HG03025 (cell line): ENCODE results near the gene U2AF1L4.

Experiments used
- ATAC-seq: cut with Tn5 transposase; IDR thresholded peaks from one replicate; pipeline ENCODE4 v1.9.1; 2021; ENCODE audit warnings: mild to moderate bottlenecking, moderate library complexity; ENCODE audit not compliant: unreplicated experiment, low FRiP score

Gene U2AF1L4

GRCh38 chr19:35743640-35744429, 1.4 kb downstream of the U2AF1L4 start:
- ATAC-seq = no peak

GRCh38 chr19:35742121-35742724, 3.0 kb downstream of the U2AF1L4 start, which contains the start of gene IGFLR1:
Gene IGFLR1 (minus strand): TSS chr19:35742452. CDS start chr19:35741180, 1,272 bp downstream.
- no peak for ATAC-seq

GRCh38 chr19:35741203-35741515, 4.1 kb downstream of the U2AF1L4 start:
- ATAC-seq = no peak

GRCh38 chr19:35740423-35741202, 4.6 kb downstream of the U2AF1L4 start:
- ATAC-seq = peak; percentile 42

- ATAC-seq = no peak
These were observed 5.2 kb downstream of the U2AF1L4 start for GRCh38 chr19:35740108-35740422.

- no peak for ATAC-seq
These were observed 5.7 kb downstream of the U2AF1L4 start for GRCh38 chr19:35739275-35740107.

- ATAC-seq = no peak
These were observed 6.4 kb downstream of the U2AF1L4 start for GRCh38 chr19:35738887-35739229.

GRCh38 chr19:35738021-35738886, 7.0 kb downstream of the U2AF1L4 start:
- no peak for ATAC-seq

- ATAC-seq = no peak
These were observed 8.0 kb downstream of the U2AF1L4 start for GRCh38 chr19:35736913-35737886.

- no peak for ATAC-seq
These were observed 10.3 kb downstream of the U2AF1L4 start for GRCh38 chr19:35734889-35735288.

GRCh38 chr19:35734273-35734672, 10.9 kb downstream of the U2AF1L4 start:
- ATAC-seq = no peak

GRCh38 chr19:35733180-35734125, 11.8 kb downstream of the U2AF1L4 start:
- no peak for ATAC-seq

- ATAC-seq = no peak
These were observed 12.6 kb downstream of the U2AF1L4 start for GRCh38 chr19:35732540-35733179.

GRCh38 chr19:35731779-35732405, 13.3 kb downstream of the U2AF1L4 start:
- no peak for ATAC-seq

- ATAC-seq = no peak
These were observed 13.9 kb downstream of the U2AF1L4 start for GRCh38 chr19:35731353-35731752.

GRCh38 chr19:35730326-35730725, 14.9 kb downstream of the U2AF1L4 start:
- ATAC-seq = no peak

- no peak for ATAC-seq
These were observed 15.5 kb downstream of the U2AF1L4 start for GRCh38 chr19:35729763-35730162.
